ENCODE measurements around the gene ABCA2.

ABCA2 gene

GRCh38 chr9:137062384-137062783 is 34.3 kb upstream of the ABCA2 start:
- no peak for DNase-seq

DNA sequence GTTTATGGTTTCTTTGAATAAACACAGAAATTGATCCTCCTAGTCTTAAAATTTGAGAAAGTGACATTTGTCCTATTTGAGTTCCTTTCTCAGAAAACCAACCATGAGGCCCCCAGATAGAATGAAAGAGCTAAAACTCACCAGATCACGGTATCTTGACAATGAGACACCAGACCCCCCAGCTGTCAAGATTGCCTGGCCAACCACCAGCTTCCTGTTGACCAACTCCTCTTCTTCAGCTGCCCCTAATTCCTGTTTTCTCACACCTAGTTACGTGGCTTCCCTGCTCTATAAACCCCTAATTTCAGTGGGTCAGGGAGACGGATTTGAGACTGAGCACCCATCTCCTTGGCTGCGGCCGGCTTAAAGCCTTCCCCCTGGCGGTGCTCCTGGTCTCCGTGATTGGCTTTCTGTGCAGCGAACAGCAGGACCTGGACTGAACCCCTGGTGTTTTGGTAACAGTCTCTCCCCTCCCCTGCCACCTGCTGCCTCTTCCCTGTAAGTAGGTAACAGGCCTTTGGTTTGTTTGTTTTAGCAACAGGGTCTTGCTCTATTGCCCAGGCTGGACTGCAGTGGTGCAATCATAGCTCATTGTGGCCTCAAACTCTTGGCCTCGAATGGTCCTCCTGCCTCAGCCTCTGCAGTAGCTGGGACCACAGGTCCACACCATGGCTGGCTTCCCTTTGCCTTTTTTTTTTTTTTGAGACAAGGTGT is 30.6 kb upstream of the ABCA2 start:
- peak; percentile 93 for DNase-seq

GRCh38 chr9:137057545-137057944 is 29.5 kb upstream of the ABCA2 start:
- DNase-seq, result no peak

DNA sequence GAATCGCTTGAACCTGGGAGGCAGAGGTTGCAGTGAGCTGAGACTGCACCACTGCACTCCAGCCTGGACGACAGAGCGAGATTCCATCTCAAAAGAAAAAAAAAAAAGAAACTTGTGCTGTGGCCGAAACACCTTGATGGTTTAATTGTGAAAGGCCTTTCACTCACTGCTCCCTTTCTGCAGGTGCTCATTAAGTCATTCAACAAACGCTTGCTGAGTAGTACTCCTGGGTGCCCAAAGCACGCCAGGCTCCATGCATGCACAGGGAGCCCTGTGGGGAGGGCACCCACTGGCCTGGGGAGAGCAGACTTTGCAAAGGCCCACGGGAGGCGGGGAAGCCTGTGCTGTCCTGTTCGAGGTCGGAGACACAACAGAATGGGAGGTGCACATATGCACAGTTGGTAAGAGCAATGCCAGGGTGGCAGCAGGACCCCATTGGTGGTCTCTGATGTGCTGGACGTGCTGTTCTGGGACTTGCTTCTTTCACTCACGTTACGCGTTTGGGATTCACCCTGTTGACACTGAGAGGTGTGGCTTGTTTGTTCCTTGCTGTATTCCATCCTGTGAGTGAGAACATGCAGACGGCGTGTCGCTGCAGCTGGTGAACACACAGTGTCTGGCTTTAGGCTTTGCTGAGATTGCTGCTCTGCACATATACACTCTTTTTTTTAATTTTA is 28.8 kb upstream of the ABCA2 start:
- no peak for DNase-seq

- no peak for DNase-seq
Measured at GRCh38 chr9:137055385-137056364, 27.6 kb upstream of the ABCA2 start.

DNA sequence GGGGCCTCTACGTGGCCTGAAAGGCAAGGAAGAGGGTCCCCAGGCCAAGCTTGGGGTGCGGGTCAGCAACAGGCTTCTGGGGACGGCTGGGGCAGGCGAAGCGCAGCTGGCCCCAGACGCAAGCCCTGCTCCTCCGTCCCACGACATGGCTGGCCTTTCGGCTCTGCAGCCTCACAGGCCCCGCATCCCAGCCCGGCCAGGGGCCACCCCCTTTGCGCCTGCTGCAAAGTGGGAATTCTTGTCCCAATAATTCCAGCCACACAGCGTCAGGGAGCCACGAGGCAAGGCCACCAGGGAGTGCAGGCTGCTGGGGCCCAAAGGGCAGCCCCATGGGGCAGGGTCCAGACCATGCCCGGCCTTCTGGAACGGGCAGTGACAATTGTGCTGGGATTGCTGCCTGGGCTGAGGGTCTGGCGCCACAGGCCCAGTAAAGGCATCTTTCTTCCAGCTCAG is 26.9 kb upstream of the ABCA2 start:
- no peak for DNase-seq

DNA sequence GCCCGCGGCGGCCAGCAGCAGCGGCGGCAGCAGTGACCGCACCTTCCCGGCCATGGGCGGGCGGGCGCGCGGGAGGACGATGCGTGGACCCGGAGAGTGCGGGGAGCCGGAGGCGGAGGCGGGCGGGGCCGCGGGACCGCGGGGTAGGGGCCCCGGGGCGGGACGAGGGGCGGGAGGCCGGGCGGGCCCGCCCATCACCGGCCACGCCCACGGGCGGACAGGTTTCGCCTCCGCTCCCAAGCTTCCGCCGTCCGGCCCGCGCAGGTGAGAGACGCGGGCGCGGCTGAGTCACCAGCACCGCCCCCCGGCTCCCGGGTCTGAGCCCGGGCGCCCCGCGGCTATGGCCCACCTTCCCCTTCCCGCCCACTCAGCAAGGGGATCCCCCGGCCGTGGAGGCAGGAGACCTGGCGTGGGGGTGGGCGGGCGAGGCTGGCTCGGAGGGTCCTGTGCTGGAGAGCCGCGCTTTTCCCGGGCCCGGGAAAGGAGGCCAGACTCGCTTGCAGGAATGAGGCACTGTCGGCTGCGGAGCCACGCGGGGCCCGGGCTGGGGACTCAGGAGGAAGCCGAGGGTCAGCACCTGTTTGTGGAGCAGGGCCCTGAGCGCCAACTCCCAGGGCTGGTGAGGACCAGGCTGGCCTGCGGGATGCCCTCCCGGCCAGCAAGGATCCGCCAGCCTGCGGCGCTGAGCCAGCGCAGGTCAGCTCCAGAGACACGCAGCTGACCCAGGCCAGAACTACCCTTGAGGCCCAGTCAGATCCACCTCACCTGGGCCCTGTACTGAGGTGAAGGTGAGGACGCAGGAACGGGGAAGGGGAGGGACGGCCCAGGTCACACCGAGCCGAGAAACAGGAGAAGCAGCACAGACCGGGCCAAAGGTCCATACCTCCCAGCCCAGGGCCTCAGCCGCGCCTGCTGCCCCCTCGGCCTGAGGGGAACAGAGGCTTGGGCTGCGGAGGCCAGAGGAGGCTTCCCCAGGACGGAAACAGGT is 26.2 kb upstream of the ABCA2 start, which contains the start of gene ENTPD2:
Gene ENTPD2, minus strand, starts transcription at position 118 of the 988 bp plus-strand sequence. Its CDS starts 64 bp downstream, at position 54.
- peak; percentile 22 for DNase-seq

DNA sequence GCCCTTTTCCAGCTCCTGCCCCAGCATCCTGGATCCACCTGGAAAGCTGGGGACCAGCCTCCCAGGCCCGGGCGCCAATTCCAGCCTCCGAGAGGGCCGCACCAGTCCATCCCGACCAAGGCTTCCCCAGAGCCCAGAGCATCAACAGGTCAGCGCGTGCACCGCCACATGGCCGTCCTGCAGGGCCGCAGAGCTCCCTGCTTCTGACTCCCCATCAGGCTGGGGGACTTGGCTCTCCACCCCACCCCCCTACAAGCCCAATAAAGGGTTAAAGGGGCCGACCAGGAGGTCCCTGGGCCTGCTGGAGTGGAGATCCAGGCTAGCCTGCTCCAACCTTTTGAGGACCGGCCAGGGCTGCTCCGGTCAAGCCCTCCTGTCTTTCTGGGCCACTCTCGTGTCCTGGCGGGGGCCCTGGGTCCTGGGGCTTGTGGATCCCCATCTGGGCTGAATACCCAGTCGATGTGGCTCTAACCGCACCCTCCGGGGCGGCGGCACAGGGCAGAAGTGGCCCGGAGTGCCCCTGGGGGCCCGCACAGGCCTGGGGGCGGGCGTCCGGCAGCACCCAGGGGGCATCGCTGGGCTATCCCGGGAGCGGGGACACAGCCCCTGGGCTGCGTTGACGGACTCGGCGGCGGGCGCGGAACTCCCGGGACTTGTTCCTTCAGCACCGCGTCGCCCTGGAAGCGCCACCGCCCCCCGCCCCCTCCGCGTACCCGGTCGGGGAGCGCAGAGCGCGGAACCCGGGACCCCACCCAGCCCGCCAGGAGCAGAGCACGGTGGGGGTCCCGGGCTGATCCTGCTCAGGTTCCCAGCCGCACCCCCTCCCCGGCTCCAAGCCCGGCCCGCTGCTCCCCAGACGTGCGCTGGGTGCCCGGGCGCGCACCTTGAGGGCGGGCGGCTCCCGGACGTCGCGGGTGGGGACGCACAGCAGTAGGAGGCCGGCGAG is 25.2 kb upstream of the ABCA2 start:
- no peak for DNase-seq

DNA sequence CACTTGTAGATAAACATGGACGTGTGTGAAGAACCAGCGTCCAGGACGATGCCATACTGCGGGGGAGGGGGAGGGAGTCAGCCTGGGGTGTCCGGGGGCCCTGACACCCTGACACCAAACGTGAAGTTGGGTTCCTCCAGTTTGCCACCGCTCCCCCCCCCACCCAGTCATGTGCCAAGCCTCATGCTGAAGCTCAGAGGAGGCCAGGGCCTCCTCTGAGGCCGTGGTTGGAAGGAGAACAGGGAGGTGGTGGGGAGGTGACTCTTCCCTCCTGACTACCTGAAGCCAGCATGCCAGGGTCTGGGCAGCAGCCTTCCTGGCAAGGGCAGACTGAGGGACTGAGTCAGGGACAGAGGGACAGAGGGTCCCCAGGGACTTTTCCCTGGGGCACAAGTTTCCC is 24.3 kb upstream of the ABCA2 start:
- no peak for DNase-seq

GRCh38 chr9:137051145-137051724 is 23.2 kb upstream of the ABCA2 start:
- DNase-seq, result no peak

DNA sequence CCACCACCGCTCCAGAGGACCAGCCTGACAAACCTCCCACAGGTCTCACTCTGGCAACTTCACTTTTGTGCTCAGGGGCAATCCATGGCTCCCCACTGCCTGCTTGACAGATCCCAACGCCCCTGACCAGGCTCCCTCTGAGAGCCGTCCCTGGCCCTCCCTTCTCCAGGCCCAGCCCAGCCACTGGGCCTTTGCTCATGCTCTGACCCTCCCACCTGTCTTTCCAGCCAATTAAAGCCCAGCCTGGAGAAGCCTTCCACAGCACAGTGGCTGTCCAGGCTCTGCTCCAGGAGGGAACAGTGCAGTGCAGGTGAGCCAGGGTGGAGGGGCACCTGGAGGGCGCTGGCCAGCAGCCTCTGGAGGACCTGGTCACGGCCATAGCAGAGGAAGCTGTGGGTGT is 22.5 kb upstream of the ABCA2 start:
- DNase-seq, result peak; percentile 58

GRCh38 chr9:137049544-137050449 is 21.8 kb upstream of the ABCA2 start:
- DNase-seq, result peak; percentile 87

DNA sequence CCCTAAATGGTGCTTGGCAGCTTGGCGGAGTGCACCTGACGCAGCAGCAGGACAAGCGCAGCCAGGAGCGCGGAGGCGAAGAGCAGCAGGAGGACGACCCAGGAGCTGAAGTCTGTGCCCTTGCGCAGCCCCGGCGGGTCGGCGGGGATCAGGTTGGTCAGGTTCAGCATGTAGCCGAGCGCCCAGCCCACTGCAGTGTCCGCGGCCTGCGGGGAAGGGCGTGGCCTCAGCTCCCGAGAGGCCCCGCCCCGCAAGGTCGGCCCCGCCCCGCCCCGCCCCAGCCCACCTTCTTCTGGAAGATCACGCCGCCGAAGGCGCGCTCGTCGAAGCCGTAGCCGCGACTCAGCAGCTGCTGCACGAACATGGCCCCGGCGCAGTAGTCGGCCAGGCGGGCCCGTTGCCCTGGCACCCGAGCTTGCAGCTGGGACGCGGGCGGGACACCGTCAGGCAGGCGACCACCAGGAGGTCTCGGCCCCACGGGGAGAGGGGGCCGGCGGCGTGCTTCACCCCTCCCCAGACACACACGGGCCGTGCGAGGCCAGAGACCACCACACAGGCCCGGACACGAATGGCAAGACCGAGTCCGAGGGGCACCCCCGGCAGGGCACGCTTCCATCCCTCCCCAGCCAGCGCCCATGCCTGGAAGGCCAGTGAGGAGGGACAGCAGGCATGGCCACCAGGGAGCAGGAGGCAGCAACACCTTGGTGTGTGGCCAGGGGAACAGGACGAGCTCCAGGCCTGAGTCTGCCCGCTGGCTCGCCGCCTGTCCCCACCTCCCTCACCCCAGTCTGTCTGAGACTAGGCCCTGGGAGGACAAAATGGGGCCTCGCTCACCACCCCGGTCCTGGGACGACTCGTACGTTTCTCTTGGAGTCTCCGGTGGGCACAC is 20.9 kb upstream of the ABCA2 start:
- peak; percentile 80 for DNase-seq

GRCh38 chr9:137046088-137046787 is 18.2 kb upstream of the ABCA2 start, which contains the start of gene NPDC1:
TSS of gene NPDC1 (minus strand) at chr9:137046177. CDS start at chr9:137045989, 188 bp downstream.
- peak; percentile 84 for DNase-seq

DNA sequence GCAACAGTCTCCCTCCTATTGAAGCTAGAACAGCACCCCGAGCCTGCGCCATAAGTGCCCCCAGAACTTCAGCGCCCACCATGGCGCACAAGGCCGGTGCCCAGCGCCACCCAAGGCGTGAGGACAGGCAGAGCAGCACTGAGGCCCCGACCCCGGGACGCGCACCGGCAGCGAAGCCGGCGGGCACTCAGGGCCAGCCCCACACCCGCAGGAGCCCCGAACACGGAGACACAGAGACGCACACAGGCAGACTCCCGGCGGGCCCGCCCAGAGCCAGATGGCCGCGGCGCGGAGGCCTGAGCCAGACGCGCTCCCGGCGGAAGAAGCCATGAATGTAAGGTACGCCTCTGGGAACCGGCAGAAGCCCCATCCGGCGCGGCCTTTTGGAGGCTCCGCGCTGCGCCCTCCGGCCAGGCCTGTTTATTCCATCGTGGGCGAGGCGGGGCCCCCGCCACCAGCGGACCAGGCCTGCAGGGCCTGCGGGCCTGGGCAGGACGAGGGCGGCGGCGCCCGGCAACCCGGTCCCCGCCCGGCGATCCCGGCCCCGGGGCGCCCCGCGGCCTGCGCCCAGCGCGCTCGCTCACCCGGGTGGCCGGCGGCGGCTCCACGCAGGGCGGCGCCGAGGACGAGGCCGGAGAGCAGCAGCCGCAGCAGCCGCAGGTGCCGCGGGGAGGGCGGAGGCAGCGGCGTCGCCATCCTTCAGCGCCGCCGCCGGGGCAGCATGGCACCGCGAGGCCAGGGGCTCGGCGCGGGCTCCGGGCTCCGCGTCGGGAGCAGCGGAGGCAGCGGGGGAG is 17.5 kb upstream of the ABCA2 start:
- peak; percentile 73 for DNase-seq

GRCh38 chr9:137044502-137045177 is 16.6 kb upstream of the ABCA2 start:
- DNase-seq, result peak; percentile 43

Data from NCI-H82 (cell line).